ENCODE data around the gene IL32.
"Not testable (repeated sequence)": the region's sequence is repeated elsewhere in the genome, so short reads cannot be mapped to it uniquely, and the experiment has no call there.

Gene IL32

GRCh38 chr16:3028716-3029319, 36.6 kb upstream of the IL32 start:
- DNase-seq: no peak

- DNase-seq: no peak
These were observed 35.8 kb upstream of the IL32 start for GRCh38 chr16:3029491-3030221.

DNA sequence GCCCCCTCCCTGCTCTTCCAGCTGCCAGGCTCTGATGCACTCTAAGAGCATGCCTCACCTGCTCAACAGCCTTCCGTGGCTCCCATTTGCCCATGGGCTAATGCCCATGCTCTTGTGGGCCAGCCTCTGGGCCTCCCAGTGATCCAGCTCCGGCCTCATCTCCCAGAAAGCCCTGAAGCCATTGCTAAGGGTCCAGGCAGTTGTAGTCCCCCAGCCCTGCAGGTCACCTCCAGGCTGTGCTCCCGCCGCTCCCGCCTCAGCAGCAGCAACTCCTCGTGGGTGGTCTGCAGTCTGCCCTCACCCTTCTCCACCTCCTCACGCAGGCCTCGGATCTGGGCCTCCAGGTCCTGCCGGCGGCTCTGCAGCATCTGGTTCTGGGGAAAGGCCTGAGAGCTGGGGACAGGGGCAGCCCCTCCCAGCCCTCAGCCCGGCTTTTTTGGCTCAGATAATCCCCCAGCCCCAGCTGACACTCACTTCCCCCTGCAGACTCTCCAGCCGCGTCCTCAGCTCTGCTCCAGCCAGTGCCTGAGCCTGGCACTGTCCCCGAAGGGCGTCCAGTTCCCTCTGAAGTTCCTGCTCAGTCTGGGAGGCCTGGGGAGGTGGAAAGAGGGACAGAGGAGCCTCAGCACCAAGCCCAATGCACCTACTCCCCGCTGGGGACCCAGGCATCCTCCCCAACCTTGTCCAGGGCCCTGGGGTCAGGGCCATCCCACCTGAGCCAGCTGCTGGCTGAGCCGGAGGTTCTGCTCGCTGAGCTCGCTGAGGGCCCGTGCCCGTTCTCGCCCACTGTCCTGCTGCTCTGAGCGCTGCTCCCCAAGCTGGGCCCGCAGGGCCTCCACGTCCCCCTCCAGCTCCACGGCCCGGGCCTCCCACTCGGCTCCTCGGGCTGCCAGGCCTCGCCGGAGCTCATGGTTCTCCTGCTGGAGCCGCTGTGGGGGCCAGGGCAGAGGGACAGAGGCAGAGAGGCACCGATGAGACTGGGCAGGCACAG, 34.9 kb upstream of the IL32 start:
- DNase-seq: no peak

DNA sequence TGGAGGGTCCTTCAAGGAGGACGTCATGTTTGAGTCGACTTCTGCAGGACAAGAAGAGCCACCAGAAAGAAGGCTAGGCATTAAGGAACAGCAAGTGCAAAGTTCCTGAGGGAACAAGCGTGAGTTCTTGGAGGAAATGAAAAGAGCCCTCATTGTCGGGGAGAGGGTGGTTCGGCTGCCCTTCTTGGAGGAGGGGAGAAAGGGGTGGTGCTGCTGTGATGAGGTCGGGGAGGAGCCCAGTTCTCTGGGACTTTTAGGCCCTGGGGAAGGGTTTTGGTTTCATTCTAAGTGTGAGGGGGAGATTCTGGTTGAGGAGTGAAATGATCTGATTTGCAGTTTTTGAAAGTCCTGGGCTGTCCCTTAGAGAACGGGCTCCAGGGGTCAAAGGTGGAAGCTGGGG, 32.8 kb upstream of the IL32 start:
- DNase-seq: no peak

DNA sequence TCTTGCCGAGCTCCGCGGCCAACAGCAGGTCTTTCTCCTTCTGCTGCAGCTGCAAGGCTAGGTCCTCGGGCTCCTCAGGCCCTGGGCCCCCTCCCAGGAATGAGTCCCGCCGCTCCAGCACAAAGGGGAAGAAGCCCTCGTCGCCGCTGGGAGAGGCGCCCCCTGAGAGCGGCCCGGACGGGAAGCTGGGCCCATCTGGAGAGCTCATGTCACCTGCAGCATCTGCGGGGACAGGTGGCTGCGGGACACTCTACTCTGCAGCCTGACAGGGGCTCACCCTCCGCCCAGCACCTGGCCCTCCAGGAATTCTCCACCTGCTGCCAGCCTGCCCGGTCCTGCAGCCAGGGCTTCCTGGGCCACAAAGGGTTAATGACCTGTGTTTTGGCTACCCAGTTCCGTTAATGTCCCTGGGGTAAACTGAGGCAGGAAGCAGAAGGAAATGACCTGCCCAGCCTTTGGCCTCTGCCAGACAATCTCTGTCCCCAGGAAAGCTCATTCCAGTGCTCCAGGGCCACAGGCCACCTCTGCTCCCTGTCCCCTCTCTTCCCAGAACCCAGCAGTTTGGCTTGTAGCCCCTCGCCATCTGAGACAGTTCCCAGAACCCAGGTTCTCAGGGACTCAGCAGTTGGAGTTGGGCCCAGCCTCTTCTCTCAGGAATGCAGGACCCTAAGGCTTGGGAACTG, 30.0 kb upstream of the IL32 start:
- DNase-seq: no peak

- DNase-seq: no peak
These were observed 29.3 kb upstream of the IL32 start for GRCh38 chr16:3035972-3036725.

DNA sequence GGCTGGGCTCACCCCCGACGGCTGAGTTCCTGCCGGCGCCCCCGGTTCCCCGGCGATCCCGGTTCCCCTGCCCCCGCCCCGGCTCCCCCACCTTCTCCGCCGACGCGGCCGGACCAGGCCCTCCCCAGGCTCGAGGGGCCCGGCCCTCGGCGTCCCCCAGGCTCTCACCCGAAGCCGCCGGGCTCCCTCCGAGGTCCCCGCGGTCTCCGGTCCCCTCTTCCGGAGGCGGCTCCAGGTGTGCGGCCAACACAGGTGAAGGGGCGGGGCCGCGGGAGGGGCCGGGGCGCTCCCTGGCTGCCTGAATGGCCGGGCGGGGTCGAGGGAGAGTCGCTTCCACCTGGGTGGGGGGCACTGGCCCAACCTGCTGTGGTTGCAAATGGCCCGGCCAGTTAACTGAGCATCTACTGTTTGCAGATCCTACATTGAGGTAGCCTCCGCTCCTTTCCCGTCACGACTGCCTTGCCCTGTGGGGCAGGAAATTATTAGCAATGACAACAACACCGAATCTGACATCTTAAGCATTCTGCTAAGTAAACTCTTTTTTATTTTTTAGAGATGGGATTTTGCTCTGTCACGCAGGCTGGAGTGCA, 28.6 kb upstream of the IL32 start, which contains the start of gene BICDL2:
BICDL2 (minus strand) TSS at position 219 of the 590 bp plus-strand sequence. CDS start 1,448 bp downstream, outside the sequence.
- DNase-seq: no peak

DNA sequence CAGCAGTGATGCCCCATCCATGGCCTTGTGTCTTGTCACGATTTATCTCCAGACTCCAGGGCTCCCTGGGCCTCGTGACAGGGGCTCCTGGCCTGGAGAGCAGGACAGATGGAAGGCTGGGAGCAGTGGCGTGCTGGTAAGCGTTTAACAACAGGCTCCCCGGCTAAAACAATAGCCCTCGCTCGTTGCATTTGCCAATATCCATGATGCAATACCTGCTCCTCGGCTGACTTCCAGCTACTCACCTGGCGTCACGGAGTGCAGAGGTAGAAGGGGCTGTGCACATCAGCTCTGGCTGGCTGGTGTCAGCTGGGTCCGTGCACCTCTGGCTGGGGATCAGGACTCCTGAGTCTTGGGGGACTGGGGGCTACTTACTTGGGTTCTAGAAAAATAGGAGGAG, 27.2 kb upstream of the IL32 start:
- DNase-seq: no peak

DNA sequence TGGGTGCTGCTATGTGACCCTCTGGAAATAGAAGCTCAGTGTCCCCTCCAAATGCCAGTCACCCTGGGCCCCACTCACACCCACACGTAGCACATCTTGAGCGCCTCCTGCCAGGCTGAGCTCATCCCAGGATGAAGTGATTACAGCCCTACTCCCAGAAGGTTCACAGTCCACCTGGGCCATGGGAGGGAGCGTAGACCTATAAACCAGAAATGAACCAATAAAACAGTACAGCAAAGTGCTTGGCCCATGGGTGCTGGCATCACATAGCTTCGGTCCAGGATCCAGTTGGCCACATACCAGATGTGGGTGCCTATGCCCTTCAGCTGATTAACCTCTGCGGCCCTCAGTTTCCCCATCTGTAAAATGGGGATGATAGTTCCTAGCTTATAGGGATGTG, 26.5 kb upstream of the IL32 start:
- DNase-seq: no peak

DNA sequence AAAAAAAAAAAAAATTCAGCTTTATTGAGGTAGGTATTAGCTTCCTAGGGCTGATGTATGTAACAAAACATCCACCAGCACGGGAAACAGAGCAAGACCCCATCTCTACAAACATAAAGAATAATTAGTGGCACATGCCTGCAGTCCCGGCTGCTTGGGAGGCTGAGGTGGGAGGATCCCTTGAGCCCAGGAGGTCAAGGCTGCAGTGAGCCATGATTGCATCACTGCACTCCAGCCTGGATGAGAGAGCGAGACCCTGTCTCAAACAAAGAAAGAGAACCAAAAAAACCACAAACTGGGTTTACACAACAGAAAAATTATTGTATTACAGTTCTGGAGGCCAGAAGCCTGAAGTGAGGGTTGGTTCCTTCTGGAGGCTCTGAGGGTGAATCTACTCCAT, 23.1 kb upstream of the IL32 start:
- DNase-seq: no peak

GRCh38 chr16:3044708-3045107, 20.7 kb upstream of the IL32 start:
- DNase-seq: no peak

DNA sequence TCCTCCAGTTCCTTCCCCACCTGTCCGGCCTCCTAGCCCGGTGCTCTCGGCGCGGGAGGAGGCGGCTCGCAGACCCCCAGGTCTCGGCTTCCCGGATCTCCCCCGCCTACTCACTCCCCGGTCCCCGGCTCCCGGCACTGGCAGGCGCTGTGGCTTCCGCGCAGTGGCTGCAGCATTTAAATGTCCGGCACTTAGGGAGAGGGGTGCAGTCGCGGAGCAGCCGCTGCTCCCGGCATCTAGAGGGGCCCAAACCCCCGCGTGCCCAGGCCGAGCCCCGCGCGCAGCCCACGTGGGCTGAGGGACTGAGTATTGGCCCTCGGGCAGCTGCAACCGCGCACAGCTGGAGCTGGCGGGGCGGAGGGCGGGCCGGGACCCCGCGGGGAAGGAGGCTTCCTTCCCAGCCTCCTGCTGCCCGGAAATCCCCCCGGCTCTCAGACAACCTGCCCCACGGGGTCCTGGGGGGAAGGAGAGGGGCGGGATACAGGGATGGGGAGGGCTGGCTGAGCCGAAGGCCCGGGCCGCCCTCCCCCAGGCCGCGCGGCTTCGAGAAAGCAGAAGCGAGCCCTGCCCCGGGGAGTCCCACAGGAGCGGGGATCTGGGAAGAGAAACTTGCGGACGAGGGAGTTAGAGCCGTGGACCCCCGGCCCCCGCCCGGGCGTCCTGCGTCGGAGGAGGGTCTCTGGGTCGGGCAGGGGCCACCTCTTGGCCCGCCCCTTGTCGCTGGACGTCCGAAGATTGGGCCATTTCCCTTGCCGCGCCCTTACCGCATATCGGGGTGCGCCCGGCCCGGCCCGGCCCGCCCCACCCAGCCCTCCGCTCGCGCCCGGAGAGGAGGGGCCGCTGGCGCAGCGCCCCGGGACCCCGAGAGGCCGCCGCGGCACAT, 19.4 kb upstream of the IL32 start, which contains the start of gene MMP25:
MMP25 (plus strand) TSS at position 804 of the 883 bp plus-strand sequence. CDS start 357 bp downstream, outside the sequence.
- no peak for DNase-seq

DNA sequence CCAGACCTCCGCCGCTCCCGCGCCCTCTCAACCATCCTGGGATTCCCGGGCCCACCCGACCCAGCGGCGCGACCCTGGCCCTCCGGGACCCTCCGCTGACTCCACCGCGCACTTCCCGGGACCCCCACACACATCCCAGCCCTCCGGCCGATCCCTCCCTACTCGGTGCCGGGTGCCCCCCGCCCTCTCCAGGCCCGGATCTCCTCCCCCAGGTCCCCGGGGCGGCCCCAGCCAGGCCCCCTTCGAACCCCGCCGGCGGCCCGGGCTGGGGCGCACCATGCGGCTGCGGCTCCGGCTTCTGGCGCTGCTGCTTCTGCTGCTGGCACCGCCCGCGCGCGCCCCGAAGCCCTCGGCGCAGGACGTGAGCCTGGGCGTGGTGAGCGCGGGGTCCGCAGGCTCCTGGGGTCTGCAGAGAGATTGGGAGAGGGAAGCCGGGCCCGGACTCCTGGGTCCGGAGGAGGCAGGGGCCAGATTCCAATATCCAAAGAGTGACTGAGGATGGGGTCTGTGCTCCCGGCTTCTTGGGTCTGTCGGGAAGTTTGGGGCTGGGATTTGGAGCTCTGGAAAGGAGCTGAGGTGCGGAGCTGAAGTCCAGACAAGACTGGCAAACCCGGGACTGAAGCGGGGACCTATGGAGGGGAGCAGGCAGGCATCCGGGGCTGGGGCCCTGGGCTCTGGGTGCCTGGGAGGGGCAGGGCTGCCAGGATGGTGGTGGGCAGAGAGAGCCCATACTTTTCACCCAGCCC, 18.6 kb upstream of the IL32 start:
- DNase-seq: no peak

GRCh38 chr16:3047387-3047720, 18.1 kb upstream of the IL32 start:
- no peak for DNase-seq

DNA sequence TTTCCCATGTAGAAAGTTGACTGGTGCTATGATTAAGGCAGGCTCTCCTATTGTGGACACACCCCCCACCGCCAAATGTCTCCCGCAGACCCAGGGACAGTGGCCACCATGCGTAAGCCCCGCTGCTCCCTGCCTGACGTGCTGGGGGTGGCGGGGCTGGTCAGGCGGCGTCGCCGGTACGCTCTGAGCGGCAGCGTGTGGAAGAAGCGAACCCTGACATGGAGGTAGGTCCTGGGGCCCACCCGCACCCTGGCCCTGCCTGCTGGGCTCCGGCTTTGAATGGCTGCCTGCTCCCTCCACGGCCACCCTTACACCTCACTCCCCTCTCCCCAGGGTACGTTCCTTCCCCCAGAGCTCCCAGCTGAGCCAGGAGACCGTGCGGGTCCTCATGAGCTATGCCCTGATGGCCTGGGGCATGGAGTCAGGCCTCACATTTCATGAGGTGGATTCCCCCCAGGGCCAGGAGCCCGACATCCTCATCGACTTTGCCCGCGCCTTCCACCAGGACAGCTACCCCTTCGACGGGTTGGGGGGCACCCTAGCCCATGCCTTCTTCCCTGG, 15.4 kb upstream of the IL32 start:
- DNase-seq: no peak

GRCh38 chr16:3050487-3050886, 15.0 kb upstream of the IL32 start:
- no peak for DNase-seq

DNA sequence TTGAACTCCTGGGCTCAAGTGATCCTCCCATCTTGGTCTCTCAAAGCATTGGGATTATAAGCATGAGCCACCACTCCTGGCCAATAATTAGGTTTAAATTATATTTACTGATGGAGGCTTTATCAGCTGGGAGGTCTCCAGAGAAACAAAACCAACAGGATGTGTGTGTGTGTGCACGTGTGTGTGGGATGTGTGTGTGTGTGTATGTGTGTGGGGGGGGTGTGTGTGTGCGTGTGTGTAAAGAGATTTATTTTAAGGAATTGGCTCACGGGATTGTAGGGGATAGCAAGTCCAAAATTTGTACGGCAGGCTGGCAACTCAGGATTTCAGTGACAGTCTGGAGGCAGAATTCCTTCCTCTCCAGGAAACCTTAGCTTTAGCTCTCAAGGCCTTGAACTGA, 14.4 kb upstream of the IL32 start:
- DNase-seq: no peak

- DNase-seq: no peak
These were observed 13.9 kb upstream of the IL32 start for GRCh38 chr16:3051494-3051893.

- DNase-seq: not testable (repeated sequence)
These were observed 12.7 kb upstream of the IL32 start for GRCh38 chr16:3052571-3053329.
